Upper lobe of left lung (tissue), 4 donors: ENCODE results near the gene HTR6.

ENCODE experiments used
- CTCF ChIP-seq, 6 experiments: fragments of 450-650 bp in 4 of 6; fragments of 200-600 bp in 2 of 6; sonication (generic) in 2 of 6; IDR thresholded peaks; one replicate each; pipeline ENCODE4 v1.5.1; 2016 to 2019; ENCODE audit warnings: antibody characterized with exemption in 6 of 6
- POLR2A ChIP-seq, 4 donors: fragments of 450-650 bp; IDR thresholded peaks; one replicate each; pipeline ENCODE4 v1.5.1; 2016 to 2017; ENCODE audit warnings: antibody characterized with exemption in 4 of 4, mild to moderate bottlenecking in 2 of 4
- POLR2AphosphoS5 ChIP-seq, 2 donors: sonication (generic); formaldehyde crosslinking; IDR thresholded peaks; one replicate each; pipeline ENCODE4 v1.5.1; 2017; ENCODE audit warnings: antibody characterized with exemption in 2 of 2

- TF ChIP-seq CTCF (IDR thresholded peaks at IDR 0.05), result peak in 1 of 6 experiments; percentile 17
- no peak for TF ChIP-seq POLR2AphosphoS5 (IDR thresholded peaks at IDR 0.05)
- TF ChIP-seq POLR2A (IDR thresholded peaks at IDR 0.05), result no peak
Observed at GRCh38 chr1:19640363-19641316, 24.0 kb upstream of the HTR6 start.
